Measurements from ENCODE around the gene FRAS1. TPM values are rescaled to one million over a fixed set of nuclear protein-coding genes. Genes with fewer than 3 reads are reported as not detected.
"Not testable (repeated sequence)": the region's sequence is repeated elsewhere in the genome, so short reads cannot be mapped to it uniquely, and the experiment has no call there.

Gene FRAS1
- total RNA-seq, 1 experiment from 2014 or later = 82.0 TPM

GRCh38 chr4:78545275-78546246 is 488.4 kb downstream of the FRAS1 start (continued):
- no peak for TF ChIP-seq E2F5 (CRISPR knock-in tag; IDR thresholded peaks at IDR 0.05)
- no peak for TF ChIP-seq OVOL2 (CRISPR knock-in tag; IDR thresholded peaks at IDR 0.05; ENCODE audit: borderline replicate concordance)
- TF ChIP-seq SOX15 (CRISPR knock-in tag; IDR thresholded peaks at IDR 0.05) = no peak
- TF ChIP-seq ERG (CRISPR knock-in tag; IDR thresholded peaks at IDR 0.05) = no peak

- H3K27me3 Mint-ChIP-seq (ENCODE audit: low read depth) = peaks cover 33% of the 10 kb centered on the region
- DNase-seq (ENCODE audit: low spot score); H3K27ac Mint-ChIP-seq; H3K36me3 Mint-ChIP-seq; H3K4me3 Mint-ChIP-seq; POLR2A ChIA-PET; ATAC-seq; CTCF ChIA-PET; H3K9me3 Mint-ChIP-seq: not testable (repeated sequence)
- peaks cover 24% of the 10 kb centered on the region for H3K4me1 Mint-ChIP-seq
Observed at GRCh38 chr4:78547899-78548298, 490.8 kb downstream of the FRAS1 start.

GRCh38 chr4:78548889-78549288 is 491.8 kb downstream of the FRAS1 start:
- ATAC-seq; CTCF ChIA-PET; H3K9me3 Mint-ChIP-seq; H3K4me3 Mint-ChIP-seq; H3K36me3 Mint-ChIP-seq; POLR2A ChIA-PET; H3K27ac Mint-ChIP-seq; DNase-seq (ENCODE audit: low spot score): not testable (repeated sequence)
- TF ChIP-seq HMGA2 (CRISPR knock-in tag; IDR thresholded peaks at IDR 0.05) = peak; percentile 97
- peaks cover 34% of the 10 kb centered on the region for H3K4me1 Mint-ChIP-seq
- peaks cover 38% of the 10 kb centered on the region for H3K27me3 Mint-ChIP-seq (ENCODE audit: low read depth)

GRCh38 chr4:78551420-78552351 is 494.6 kb downstream of the FRAS1 start, which contains the start of gene ANXA3:
ANXA3 (plus strand) TSS chr4:78551770; CDS start chr4:78554474, 2,704 bp downstream.
- Mint-ChIP-seq H3K36me3 (peaks cover 5% of the 10 kb centered on the region), H3K4me3 (peak within 1 kb of the TSS; percentile 75), H3K4me1 (peaks cover 36% of the 10 kb centered on the region), H3K9me3 (no peaks in the 10 kb centered on the region), H3K27ac (peak within 1 kb of the TSS; percentile 62), H3K27me3 (ENCODE audit: low read depth) (peaks cover 38% of the 10 kb centered on the region)
- DNase-seq (ENCODE audit: low spot score) (peak; percentile 80), ATAC-seq (peak; percentile 91)
- POLR2A ChIA-PET = interaction anchor here (0.7 to 2.2 kb wide), 4 partner anchors 10 to 494 kb away, joined by 3 to 6 read pairs (median 3); partner anchors contain the start of gene FRAS1
- CTCF ChIA-PET = interaction anchor here (1.0 to 1.2 kb wide), 2 partner anchors 41 to 557 kb away, joined by 4 to 5 read pairs; no protein-coding TSS in a partner anchor
- TF ChIP-seq ZNF232 (CRISPR knock-in tag; IDR thresholded peaks at IDR 0.05) = peak; percentile 46; the same call in 1 of the 2 replicates
- TF ChIP-seq ZNF317 (CRISPR knock-in tag; IDR thresholded peaks at IDR 0.05; ENCODE audit: borderline replicate concordance, low read depth) = no peak
- no peak for TF ChIP-seq ZMAT4 (CRISPR knock-in tag; IDR thresholded peaks at IDR 0.05)
- no peak for TF ChIP-seq PREB (CRISPR knock-in tag; IDR thresholded peaks at IDR 0.05; ENCODE audit: borderline replicate concordance)
- TF ChIP-seq E2F5 (CRISPR knock-in tag; IDR thresholded peaks at IDR 0.05) = 0 out of 2 replicates have a peak, but pooled peaks have one; percentile 33
- peak; percentile 9; the same call in 1 of the 2 replicates for TF ChIP-seq PRDM15 (CRISPR knock-in tag; IDR thresholded peaks at IDR 0.05)
- TF ChIP-seq FOXP1 (CRISPR knock-in tag; IDR thresholded peaks at IDR 0.05; ENCODE audit: borderline replicate concordance) = peak; percentile 62; the same call in 1 of the 2 replicates
- 0 out of 2 replicates have a peak, but pooled peaks have one; percentile 50 for TF ChIP-seq HMGXB4 (CRISPR knock-in tag; IDR thresholded peaks at IDR 0.05)
- no peak for TF ChIP-seq CREB1 (CRISPR knock-in tag; IDR thresholded peaks at IDR 0.05)
- no peak for TF ChIP-seq NR3C1 (CRISPR knock-in tag; conservative IDR thresholded peaks at IDR 0.05; ENCODE audit: low read depth)

All from WTC11 (cell line).